Jurkat, Clone E6-1 (cell line): Measurements from ENCODE around the gene WNT7B.

Experiments
- DNase-seq: peaks from one replicate; pipeline ENCODE4 v3.0.0-alpha.2; 2011; ENCODE audit warnings: low read depth, low spot score
- H3K4me3 ChIP-seq: 2 replicates; pipeline ENCODE4 v1.5.1; 2011; ENCODE audit warnings: mild to moderate bottlenecking, low read length, control low read depth, moderate library complexity

The WNT7B gene

DNA sequence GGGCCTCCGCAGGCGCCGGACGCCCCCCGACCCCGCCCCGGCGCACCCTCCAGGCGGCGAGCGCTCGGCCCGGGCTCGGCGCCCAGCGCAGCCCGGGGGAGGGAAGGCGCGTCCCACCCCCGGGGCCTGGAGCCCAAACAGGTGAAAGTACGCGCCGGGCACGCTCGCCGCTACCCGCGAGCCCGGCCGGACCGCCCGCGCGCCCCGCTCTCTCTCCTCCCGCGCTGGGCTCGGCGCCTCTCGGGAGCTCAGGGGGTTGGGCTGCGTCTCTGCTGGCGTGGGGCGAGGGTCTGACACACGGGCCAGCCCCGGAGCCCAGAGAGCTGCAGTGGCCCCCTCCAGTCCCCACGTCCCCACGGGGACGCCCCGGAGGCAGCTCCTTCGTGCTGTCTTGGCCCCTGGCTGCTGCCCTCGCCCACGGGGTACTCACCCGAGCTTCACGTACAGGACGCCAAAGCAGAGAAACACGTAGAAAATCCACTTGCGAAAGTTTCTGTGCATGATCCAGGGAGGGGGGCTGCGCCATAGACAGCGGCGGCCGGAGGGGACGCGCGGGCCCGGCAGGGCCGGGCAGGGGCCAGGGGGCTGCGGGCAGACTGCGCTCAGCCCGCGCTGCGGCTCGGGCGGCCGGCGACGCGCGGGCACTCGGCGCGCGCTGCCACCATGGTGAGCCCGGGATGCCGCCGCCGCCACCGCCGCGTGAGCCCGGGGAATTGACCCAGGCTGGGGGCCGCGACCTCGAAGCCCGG is 534 bp downstream of the WNT7B start:
- no peak for DNase-seq

DNA sequence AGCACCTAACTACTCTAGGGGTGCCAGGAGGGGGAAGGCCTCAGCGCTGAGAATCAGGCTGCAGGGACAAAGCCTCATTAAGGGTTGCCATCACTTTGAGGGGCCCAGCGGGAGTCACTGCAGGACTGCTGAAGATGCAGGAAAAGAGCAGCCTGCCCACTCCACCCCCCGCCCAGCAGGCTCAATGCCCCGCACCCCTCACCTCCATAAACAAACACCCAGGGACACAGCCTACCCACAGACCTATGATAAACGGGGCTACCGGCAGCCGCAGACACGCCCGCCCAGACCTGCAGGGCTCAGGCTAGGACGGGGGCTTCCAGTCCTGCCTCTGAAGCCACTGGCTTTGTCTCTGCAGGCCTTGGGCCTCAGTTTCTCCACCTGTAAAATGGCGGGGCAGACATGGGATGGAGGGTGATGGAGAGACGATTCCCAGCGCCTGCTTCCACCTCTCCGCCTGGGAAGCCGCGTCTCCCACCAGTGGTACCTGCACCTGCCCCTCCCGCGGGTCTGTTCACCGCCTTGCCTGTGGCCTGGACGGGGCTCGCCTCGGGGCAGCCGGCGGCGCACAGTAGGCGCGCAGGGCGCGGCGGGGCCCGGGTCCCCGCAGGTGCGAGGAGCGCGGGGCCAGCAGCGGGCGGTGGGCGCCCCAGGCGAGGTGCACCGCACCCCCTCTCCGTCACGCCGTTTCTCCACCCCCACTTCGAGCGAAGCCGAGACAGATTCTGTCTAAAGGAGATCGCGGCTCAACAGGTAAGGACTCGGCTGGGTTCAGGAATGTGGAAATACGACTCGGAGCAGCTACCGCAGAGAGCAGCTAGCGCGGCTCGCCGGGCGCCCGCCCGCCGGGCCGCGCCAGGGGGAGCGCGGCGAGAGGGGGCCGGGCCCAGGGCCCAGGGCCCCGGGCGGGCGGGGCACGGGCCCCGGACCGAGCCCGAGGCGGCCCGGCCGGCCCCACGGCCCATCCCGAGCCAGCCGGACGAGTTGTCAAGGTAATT is 1.5 kb downstream of the WNT7B start:
- DNase-seq: no peak

More for the DNA sequence above, 534 bp downstream of the WNT7B start:
- no peak overlapping the region for H3K4me3 ChIP-seq

GRCh38 chr22:45974498-45974897 is 2.5 kb downstream of the WNT7B start:
- no peak overlapping the region for H3K4me3 ChIP-seq
- no peak for DNase-seq

More for the DNA sequence above, 1.5 kb downstream of the WNT7B start:
- H3K4me3 ChIP-seq: no peak overlapping the region

- H3K4me3 ChIP-seq: no peak overlapping the region
- DNase-seq: no peak
Observed at GRCh38 chr22:45972889-45973253, 4.1 kb downstream of the WNT7B start.

DNA sequence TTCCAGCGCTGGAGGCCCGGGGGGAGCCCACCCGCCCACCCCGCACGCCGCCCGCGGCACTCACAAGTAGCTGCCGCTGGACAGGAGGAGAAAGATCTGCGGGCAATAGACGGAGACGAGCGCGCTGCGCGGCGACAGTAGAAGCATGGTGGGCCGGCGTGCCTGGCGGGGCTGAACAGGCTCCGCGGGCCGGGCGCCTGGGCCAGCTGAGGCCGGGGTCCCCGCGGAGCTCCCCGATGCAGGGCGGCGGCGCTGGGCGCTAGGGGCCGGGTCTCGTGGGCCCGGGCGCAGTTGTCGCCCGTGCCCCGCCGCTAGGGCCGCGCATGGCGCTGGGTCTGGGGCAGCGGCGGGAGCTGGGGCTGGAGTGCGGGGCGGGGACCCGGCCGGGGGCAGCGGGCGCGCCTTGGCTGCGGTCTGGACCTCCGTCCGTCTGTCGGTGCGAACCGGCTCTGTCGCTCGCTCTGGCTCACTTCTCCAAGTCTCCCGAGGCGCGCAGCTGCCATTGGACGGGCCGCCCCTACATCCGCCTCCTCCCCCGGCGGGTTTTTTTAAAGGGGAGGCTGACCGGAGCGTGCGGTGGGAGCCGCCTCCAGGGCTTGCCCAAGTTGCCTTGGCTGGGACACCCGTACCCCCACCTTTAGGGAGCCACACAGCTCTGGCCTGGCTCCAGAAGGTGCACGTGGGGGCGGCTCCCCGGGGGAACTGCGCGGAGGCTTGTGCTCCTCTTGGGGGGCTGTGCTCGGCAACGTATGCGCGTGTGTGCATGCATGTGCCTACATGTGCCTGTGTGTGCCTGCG is 4.7 kb downstream of the WNT7B start:
- DNase-seq: no peak
- no peak overlapping the region for H3K4me3 ChIP-seq

- no peak overlapping the region for H3K4me3 ChIP-seq
- no peak for DNase-seq
Observed at GRCh38 chr22:45971408-45972028, 5.4 kb downstream of the WNT7B start.

GRCh38 chr22:45970705-45971407 is 6.1 kb downstream of the WNT7B start:
- no peak overlapping the region for H3K4me3 ChIP-seq
- no peak for DNase-seq

DNA sequence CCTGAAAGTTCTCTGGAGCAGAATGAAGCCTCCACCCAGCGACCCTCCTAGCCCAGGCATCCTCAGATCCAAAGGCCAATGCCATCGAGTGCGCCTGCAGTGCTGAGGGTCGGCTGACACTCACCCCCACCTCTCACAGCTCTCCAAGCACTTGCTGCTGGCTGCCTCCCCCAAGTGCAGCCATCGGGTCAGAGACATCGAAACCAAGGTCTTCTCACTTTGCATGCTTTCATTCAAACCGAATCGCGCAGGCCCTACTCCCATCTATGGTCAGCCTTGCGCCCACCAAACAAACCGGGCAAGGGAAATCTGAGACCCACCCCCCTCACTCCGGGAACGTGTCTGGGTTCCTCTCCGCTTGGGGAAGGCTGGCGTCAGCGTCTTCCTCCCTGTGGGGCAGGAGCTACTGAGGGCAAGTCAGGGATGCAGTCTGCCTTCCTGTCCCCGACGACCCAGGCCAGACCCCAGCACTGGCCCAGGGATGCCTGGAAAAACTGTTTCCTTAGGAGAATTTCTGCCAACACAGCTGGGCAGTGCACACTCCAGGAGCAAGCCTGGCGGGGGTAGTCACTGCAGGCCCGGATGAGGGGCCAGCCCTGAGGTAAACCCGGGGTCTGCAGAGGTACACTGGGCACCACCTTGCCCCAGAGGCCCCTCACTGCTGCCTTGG is 7.0 kb downstream of the WNT7B start:
- H3K4me3 ChIP-seq: no peak overlapping the region
- DNase-seq: no peak

- H3K4me3 ChIP-seq: no peak overlapping the region
- no peak for DNase-seq
Observed at GRCh38 chr22:45969414-45969799, 7.6 kb downstream of the WNT7B start.

DNA sequence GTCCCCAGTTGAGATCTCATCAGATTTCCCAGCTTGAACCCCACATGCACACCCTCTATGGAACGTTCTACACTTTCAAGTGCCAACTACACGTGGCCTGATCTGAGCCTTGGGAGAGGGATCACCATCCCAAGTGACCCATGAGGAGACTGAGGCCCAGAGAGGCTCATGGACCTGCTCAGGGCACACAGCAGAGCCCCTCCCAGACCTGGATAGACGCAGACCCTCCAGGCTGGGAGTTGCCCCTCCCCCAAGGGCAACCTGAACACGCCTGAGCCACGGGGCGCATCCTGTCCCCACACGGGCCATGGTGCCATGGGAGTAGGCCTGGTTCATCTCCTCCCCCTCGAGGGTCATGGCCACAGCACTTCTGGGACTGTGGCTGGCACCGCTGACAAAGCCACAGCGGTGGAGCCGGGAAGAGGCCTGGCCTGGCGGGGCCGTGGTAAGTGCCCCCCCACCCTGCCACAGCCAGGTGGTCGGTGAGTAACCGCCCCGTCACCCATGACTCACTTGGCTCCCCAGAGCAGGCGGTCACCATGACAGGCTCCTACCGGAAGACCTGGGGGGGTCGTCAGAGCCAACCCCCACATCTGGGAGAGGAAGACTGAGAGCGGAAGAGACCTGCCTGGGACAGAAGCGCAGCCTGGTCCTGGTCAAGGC is 8.1 kb downstream of the WNT7B start:
- DNase-seq: no peak

DNA sequence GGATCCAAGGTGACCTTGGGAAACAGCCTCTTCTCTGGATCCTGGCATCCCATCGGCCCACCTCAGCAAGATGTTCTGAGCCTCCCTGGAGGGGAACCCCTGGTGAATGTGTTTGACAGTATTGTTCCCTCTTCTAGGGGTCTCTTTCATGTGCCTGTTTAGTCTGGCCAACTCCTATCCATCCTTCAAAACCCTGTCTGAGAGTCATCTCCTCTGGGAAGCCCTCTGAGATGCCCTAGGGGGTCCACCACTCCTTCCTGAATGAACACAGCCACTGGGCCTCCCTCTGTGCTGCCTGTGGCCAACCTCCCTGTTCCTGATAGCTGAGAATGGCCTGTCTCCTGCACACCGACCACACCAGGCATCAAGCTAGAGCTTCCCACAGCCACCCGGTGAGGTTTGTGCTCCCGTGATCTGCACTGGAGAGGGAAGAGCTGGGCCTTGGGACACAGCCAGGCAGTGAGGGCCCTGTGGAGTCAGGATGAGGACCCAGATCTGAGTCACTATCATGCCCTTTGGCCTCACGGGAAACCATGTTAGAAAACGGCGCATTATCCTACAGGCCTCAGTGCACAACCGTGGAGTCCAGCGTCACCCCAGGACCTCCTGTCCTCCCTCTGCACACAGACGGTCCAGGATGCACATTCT is 8.8 kb downstream of the WNT7B start:
- no peak for DNase-seq
- H3K4me3 ChIP-seq: no peak overlapping the region

More for the DNA sequence above, 8.1 kb downstream of the WNT7B start:
- no peak overlapping the region for H3K4me3 ChIP-seq

DNA sequence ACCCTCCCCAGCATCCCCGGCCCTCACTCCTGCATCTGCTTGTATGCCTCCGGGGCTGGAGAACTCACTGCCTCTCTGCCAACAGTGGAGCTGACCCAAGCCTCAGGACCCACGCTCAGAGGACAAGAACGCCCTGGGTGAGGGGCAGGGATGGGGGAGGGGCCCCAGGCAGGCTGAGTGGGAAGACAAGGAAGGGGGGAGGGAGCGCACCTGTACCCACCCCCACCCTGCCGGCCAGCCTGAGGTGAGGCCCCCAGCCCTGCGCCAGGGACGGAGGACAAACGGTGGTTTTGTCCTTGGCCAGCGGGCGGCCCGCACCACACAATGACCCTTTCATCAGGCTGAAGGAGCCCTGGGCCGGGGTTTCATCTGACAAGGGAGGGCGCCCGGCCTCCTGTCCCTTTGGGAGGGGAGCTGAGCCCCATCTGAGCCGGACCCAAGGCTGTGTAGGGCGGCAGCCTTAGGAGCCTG is 10.0 kb downstream of the WNT7B start:
- no peak overlapping the region for H3K4me3 ChIP-seq
- DNase-seq: no peak

DNA sequence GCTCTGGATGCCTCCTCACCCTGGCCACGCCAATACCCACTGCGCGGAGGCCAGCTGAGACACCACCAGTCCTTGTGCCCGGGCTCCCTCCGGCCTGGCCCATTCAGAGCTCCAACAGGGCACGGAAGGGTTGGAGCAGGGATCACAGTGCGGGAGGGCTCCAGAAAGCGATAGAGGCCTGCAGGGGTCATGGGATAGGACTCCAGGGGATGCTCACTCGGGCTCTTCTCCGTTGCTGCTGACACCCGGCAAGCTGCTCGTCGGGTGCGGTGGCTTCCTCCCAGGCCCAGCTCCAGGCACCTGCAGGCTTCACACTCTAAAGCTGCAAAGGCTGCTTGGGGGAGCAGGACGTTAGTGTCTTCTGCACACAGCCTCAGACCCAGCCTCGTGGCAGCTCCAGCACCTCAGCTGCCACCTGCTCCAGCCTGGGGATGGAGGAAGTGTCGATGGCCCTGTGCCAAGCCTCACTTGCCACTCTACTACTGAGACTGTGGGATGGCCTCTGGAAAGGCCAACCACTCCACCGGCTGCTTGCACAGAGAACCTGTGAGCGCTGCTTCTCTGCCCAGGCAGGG is 10.6 kb downstream of the WNT7B start:
- DNase-seq: peak; percentile 90
- H3K4me3 ChIP-seq: no peak overlapping the region

DNA sequence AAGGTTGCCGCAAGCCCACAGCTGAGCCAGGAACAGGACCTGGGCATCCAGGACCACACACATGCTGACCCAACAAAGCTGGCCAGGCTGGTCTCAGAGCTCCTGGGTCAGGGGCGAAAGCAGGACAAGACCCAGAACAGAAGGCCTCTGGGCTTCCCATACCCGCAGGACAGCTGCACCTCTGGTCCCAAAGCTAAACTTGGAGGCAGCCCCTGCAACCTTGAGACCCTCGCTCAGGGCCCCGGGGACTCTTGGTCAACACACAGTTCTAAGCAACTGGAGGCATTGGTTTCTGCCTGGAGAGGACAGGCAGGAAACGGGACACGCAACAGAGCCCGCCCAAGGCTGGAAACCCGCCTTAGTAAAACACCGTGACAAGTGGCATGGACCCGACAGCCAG is 11.4 kb downstream of the WNT7B start:
- no peak overlapping the region for H3K4me3 ChIP-seq
- DNase-seq: no peak

DNA sequence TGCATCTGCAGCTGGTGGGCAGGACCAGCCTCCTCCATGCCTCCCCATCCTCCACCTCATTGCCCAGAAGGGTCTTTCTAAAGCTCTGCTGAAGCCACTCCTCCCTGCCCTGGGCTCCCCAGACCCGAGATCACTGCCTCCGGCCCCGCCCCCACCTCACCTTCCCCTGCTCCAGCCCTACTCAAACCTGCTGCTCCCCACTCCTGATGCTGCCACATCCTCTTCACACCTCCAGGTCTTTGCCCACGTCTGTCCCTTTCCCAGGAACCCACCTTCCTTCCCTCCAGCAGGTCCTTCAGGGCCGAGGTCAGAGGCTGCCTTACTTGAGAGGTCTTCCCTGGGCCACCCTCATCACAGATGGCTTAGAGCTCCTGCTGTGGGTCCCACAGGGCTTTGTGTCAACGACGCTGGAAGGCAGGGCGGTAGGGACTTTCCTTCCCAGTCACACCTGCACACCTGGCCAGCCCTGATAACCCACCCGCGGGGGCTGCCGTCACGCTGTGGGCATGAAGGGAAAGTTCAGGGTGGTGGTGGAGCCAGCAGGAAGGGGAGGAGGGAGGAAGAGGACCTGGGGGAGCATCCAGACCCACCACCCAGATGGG is 11.9 kb downstream of the WNT7B start:
- DNase-seq: no peak
- H3K4me3 ChIP-seq: no peak overlapping the region

DNA sequence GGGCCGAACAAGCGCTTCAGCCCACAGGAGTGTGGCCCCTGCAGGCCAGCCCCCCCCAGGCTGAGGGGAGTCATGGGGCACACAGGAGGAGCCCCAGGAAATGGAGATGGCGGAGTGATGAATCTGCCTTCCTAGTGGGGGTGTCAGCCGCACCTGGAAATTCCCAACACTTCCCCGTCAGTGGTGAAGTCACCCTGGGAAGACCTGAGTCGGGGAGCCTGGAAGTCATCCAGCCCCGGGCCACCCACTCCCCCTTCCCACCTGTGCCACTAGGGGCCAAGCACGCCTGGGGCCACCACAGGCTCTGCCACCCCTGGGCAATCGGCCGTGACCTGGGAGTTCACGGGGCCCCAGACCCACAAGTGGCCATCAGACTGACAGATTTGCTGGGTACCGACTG is 12.6 kb downstream of the WNT7B start:
- H3K4me3 ChIP-seq: no peak overlapping the region
- no peak for DNase-seq
